ENCODE results near the gene BHMT2.
A peak's percentile ranks its signal among the peaks of the same experiment; 100 is the strongest.

The BHMT2 gene

GRCh38 chr5:79069488-79070349 is at the start of gene BHMT2, which contains the start of gene DMGDH:
BHMT2 (plus strand) TSS chr5:79069767; CDS start chr5:79069783, 16 bp downstream.
DMGDH (minus strand) TSS chr5:79069674; CDS start chr5:79069620, 54 bp downstream.
- no peak for DNase-seq

DNA sequence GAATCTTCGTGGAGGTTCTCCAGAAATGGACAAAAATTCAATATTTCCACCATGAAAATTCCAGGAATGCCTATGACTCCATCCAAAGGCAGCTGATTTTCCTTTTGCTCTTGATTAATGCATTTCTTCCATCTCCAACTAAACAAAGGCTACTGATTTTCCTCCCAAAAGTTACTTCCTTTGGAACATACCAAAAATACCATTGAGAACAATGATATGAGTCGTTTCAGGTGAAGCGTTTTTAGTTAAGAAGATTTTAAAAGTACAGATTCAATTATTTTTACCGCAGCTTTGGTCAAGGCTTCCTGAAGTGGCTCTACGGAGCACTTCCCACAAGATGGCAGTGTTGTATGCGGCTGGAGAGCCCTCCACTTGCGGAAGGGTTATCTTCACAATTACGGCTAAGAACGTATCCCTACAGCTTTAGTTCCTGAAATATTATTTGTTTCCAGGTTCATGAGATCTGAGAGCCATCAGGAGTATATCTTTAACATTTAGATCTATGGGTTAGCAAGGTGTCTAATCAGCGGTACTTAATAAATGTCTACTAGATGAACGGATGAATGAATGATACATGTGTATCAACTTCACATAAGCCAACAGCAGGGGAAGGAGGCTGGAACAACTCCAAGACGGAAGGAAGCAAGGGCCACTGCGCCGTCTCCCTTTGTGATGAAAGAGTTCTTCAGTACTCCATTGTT is 48.6 kb upstream of the BHMT2 start:
- DNase-seq, result no peak

- DNase-seq, result no peak
Observed at GRCh38 chr5:79021753-79022152, 47.8 kb upstream of the BHMT2 start.

GRCh38 chr5:79022771-79023170 is 46.8 kb upstream of the BHMT2 start:
- no peak for DNase-seq

- DNase-seq, result no peak
Observed at GRCh38 chr5:79023348-79023747, 46.2 kb upstream of the BHMT2 start.

- DNase-seq, result no peak
Observed at GRCh38 chr5:79023947-79024346, 45.6 kb upstream of the BHMT2 start.

GRCh38 chr5:79025054-79025472 is 44.5 kb upstream of the BHMT2 start:
- DNase-seq, result peak; percentile 9

DNA sequence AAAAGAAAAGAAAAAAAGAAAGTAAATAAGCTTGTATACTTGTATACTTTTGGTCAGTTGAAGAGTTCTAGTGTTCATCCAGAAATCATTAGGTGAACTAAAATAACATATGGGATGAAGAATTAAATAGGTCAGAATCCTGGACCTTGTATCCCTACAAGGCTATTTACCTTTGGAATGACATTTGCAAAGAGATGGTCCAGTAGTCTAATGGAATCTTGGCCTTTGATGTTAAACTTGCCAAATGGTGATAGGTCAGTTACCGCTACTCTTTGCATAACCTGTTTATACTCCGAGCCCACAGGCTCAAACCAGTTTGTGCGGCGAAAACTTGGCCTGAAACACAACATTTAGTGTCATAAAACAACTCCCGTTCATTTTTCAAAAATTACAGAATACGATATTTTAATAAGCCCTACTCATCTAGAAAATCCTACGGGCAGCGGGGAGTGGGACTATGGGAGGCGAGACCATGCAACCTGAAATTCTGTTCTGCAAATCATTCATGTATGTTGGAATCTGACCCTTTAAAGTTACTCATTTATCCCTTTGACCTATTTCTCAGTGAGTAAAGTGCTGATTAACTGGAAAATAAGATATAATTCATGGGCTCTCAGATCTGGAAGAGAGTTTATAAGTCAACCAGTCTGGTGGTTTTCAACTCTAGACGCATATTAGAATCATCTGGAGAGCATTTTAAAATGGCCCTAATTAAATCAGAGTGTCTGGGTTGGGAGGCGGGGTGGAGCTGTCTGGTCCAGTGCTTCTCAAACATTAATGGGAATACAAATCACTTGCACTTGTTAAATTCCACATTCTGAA is 38.7 kb upstream of the BHMT2 start:
- DNase-seq, result no peak

DNA sequence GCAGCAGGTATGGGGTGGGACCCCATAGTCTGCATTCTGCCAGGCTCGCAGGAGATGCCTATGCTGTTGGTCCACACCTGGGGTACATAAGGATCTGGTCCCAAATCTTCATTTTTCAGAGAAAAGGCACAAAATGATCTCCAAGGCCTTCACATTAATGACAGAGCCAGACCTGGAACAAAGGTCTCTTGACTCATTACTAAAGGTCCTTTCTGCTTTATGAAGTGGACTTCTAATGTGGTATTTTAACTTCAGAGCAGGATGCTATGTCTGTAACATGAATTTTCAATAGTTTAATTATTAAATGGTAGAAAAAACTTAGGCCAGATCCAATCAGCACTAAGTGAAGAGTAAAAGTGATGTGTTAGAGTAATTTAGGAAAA is 38.1 kb upstream of the BHMT2 start:
- no peak for DNase-seq

DNA sequence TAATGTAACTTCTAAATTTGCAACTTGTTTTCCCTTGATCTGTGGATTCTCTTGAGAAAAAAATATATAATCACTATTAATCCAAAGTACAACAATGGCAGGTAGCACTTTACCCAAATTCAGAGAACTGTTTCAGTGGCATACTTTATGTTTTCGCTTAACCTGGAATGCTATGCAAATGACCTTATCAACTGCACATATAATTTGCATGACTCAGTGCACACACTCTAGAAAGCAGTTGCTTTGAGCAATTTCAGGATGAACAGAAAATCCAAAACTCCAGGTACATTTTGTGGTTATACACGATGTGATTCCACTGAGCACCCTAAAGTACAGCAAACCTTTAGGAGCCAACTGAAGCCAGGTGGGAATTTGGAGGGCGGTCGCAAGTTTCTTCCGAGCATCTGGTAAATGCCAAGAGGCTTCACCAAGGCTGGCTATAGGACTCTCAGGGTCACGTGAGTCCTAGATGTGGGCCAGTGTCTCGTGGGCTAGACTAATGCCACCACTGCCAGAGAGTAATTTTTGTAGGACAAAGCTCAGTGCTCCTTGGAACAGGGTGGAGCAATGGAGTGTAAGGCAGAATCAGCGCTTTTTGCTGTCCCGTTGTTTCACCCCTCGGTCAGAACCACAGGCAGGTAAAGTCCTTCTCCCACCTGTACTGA is 37.4 kb upstream of the BHMT2 start:
- DNase-seq, result no peak

DNA sequence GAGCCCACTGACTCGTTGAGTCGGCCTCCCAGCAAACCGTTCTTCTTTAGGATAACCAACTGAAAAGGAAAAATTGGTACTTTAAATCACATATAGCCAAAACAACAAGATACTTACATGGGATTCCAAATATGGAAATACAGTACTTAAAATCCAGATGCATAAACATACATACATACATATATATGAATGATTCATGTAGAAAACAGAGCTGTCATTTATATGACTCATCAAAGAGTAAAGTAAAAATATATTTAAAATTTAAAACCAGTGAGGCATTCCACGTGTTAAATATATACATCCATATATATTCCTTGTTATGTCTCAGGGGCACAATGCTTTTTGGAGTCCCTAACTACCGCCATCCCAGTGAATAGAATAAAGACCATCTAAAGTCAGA is 36.8 kb upstream of the BHMT2 start:
- DNase-seq, result no peak

DNA sequence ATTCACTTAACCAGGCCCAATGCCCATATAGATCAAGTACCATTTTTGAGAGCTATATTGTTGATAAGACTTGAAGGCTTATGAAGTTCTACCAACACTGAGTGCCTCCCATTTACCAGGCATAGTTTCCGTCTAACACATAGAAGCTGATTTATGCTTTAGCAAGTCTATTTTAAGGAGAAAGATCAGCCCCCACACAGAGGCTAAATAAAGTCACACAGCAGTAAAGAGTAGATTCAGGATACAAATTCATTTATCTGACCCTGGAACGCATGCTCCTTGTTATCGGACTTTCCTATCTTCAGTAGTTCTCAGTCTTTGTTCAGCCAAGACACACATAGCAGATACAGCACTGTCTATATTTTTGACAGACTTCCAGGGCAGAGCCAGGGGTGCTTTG is 34.3 kb upstream of the BHMT2 start:
- no peak for DNase-seq

DNA sequence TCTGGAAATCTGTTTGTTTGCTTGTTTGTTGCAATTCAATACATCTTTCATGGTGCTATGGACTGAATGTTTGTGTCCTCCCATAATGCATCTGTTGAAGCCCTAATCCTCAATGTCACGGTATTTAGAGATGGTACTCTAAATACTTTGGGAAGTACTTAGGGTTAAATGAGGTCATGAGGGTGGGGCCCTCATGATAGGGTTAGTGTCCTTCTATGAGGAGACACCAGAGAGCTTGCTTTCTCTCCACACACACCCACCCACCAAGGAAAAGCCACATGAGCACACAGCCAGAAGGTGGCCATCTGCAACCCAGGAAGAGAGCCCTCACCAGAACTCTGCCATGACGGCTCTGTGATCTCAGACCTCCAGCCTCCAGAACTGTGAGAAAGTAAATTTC is 32.8 kb upstream of the BHMT2 start:
- DNase-seq, result no peak

DNA sequence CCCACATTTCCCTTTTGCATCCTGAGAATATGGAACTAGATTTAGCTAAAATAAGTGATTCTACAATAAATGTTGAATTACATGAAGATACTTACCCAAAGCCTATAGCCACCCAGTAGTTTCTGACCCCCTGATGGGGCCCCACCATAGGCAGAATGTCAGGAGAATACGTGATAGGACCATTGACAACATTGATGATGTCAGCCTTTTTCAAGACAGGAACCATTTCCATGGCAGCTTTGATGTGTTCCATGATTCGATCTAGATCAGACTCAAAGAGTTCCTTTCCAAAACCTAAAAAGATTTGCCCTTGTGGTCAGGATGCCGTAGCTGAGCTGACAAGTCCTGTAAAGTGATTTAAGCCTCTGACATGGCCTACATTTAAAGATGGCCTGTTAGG is 27.4 kb upstream of the BHMT2 start:
- DNase-seq, result no peak

GRCh38 chr5:79047199-79047598 is 22.4 kb upstream of the BHMT2 start:
- DNase-seq, result no peak

DNA sequence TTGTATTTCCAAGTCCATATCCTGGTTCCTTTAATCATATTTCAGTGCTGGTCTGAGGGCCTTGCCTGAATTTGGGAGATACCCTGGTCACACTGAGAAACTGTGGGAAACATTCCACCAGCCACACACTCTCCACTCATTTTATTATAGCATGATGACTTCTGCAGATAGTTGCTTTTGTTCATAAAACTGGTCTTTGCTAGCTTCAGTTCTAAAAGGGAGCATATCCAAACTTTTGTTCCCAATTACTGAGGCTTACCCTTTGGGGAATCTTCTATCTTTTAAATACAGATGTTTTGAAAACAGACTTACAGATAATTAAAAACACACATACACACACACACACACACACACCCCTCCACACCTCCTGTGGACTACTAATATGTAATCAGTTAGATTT is 21.1 kb upstream of the BHMT2 start:
- DNase-seq, result no peak

- DNase-seq, result no peak
Observed at GRCh38 chr5:79050498-79050897, 19.1 kb upstream of the BHMT2 start.

- DNase-seq, result no peak
Observed at GRCh38 chr5:79053321-79053720, 16.2 kb upstream of the BHMT2 start.

- no peak for DNase-seq
Observed at GRCh38 chr5:79055017-79055416, 14.6 kb upstream of the BHMT2 start.

DNA sequence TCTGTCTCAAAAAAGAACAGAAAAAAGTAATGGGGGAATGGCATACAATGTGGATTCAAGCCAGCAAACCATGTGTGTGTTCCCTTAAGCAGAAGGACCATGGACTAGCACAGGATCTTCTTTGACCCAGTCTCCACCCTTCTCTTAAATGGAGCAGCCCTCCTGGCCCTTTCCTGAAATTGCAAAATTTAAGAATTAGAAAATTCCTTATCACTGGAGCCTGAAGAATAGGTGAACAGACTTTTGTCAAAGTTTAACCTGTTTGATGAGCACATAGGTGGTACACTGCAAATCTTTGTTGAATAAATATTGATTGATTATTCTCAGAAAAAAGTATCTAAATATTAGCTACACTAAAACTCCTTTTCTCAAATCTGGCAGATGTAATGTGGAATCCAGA is 12.7 kb upstream of the BHMT2 start:
- no peak for DNase-seq

DNA sequence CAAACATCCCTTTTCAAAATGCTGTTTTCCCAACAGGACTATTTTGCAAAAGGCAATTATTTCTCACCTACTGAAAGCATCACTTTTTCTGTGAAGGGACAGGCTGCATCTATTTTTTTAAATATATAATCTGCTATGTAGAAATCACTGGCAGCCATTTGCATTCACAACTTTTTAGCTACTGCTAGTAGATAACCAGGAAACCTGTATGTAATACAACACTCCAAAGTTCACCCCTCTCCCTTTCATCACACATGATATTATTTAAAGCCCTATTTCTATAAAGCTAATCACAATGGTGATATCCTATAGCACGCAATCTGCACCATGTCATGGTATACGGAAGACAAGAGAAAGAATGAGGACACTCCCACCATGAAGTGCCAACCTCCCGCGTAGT is 9.9 kb upstream of the BHMT2 start:
- no peak for DNase-seq

DNA sequence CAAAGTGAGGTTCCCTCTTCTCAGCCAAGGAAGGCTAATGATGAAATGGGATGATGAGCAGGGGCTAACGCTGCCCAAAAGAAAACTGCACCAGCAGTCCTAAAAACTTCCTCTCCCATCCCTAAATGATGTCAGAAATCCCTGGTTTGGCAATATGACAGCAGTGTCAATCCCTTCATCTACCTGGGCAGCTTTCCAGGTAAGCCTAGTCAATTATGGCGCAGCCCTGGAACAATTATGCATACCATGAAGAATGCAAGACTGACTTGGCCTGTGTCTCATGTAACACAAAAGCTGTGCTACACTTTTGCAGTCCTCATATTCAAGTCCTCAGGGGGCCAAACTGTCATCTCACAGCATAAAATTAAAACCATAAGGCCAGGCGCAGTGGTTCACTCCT is 7.1 kb upstream of the BHMT2 start:
- DNase-seq, result no peak

DNA sequence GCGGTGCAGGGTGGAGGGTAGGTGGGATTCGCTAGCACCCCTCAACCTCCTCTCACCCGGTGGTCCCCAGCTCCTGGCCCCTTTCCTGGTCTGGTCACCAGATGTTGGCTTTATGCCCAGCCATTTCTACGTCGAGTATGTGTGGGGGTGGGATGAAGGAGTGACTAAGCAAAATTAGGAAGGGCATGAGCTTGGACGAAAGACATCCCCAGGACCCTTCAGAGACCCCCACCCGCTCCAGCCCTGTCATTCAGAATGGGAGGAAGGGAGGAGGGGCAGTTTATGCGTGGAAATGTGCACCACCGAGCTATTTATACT is 742 bp downstream of the BHMT2 start:
- DNase-seq, result no peak
